ENCODE results near the gene PRRX1.

PRRX1 gene

DNA sequence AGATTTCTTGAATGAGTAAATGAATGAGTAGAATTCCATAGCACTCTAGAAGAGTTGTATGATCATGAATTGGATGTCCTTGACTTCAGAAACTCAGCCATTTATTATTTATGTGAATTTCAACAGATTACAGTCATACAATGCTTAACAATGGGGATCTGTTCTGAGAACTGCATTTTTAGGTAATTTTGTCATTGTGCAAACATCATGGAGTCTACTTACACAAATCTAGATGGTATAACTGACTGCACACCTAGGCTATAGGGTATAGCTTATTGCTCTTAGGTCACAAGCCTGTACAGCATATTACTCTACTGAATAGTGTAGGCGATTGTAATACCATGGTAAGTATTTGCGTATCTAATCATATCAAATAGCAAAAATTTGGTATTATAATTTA, 59.6 kb downstream of the PRRX1 start:
- no peak for DNase-seq

- no peak for DNase-seq
These were observed 61.4 kb downstream of the PRRX1 start for GRCh38 chr1:170725326-170725725.

DNA sequence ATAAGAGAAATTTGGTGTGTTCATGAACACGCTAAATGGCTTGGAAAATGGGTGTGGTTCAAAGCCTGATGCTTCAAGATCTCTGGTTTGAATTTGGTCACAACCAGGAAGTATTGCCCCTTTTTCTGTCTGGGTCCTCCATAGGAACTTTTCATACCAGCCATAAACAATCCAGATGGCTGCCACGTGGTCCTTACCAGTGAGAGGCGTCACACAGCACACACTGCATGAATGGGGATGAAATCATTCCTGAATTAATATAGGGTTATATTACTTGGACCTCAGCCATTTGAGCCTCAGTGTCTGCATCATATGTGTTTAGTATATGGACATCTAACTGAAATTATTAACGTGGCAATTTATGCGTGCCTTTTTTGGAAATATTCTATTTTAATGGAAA, 64.0 kb downstream of the PRRX1 start:
- no peak for DNase-seq

DNA sequence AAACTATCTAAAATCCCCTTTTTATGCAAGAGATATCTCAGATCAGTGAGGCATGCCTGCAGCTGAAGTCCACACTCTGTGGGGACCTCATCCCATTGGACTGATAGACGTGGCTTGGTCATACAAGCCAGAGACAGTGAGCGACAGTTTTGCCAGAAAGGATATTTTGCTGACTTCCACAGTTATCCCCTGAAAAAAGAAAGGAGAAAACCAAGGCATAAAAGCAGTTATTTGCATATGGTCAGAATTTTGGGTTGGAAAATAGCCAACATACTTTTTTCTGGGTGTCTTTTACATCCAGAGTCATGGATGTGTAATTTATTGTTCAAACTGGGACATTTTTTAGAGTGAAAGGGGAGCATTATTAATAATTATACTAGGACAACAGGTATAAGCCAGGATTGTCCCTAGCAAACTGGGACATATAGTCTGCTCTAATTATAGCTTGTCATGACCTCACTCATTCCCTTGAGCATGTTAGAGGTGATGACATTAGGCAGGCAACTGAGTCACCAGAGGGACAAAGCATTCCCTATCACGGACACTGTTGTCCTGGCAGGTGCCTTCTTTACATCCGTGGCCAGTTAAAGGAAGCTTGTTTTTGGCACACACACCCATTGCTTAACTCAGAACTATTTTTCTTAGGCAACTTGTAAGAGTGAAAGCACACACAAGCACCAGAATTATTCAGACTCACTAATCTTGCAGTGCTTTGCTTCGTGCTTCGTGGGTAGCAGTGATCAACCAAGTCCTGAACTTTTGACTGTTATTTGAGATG, 65.5 kb downstream of the PRRX1 start:
- DNase-seq: no peak

GRCh38 chr1:170730014-170730413, 66.1 kb downstream of the PRRX1 start:
- DNase-seq: no peak

DNA sequence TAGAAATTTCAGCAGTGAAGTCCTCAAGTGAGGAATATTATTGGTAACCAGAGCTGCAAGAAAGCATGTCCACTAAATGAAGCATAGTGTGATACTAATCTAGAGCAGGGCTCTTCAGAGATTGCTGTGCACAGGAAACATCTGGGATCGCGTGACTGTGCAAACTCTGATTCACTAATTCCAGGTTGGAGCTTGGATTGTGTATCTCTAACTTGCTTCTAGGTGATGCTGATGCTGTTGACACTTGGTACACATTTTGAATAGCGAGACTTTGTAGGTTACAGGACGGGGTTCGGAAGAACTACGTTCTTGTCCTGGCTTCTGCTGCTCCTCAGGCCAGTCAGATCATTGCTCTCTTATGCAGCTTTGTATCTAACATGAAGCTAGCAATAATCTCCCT, 66.5 kb downstream of the PRRX1 start:
- DNase-seq: no peak

DNA sequence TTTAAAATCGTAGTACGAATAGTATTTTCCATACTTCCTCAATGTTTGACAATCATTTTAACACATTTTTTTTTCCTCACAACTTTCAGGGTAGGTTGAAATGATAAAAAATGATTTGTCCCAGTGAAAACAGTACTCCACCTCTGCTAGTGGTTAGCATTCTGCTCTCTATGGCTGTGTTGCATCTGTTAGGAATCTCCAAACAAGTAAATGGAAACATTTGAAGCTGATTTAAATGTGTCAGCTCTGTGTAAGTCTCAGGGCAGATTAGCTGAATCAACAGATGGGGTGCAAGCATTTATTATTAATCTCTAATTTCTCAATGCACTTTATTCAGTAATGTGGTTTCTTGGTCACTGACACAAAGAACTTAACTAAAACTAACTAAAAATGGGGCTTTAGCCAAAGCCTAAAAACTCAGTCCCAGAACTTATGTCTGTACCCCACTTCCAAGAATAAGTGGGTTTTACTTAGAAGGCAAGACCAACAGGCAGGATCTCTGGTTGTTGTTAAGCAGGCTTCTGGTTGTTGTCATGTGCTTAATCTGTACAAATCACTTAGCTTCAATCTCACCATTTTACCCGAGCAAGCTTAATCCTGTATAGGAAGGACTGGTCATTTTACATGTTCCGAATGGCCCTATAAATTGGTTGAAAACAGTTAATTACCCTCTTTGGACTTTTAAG, 67.8 kb downstream of the PRRX1 start:
- DNase-seq: no peak

GRCh38 chr1:170732252-170732588, 68.3 kb downstream of the PRRX1 start:
- no peak for DNase-seq

DNA sequence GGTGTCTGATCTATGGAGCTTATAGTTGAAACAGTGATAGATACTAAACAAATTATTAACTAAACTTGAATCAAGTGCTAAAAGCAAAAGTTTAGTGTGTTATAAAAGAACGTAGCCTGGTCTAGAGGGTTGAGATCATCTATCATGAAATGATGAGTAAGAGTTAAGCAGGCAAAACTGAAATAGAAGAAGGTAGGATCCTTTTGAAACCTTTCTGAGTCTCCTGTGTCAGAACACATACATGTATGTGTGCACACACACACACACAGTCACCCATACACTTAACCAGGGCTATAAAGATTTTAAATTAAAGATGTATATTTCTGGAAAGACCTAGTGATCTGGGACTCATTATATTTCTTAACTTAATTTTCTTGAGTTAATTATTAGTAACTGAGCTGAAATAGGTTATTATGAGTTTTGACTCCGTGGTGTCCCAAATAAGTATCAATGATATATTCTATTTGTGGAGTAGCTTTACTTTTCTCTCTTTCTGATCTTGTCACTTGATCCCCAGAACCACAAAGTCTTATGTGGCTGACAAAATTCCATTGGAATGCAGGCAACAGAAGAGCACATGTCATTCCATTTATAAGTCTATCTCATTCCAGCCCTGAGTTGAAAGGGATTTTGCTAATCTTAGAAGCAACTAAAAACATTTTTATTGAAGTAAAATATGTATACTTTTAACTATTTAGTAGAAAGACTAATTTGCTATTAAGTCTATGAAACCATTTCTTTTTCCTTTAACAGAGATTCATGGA, 70.7 kb downstream of the PRRX1 start:
- no peak for DNase-seq

- DNase-seq: no peak
These were observed 71.7 kb downstream of the PRRX1 start for GRCh38 chr1:170735366-170736263.

DNA sequence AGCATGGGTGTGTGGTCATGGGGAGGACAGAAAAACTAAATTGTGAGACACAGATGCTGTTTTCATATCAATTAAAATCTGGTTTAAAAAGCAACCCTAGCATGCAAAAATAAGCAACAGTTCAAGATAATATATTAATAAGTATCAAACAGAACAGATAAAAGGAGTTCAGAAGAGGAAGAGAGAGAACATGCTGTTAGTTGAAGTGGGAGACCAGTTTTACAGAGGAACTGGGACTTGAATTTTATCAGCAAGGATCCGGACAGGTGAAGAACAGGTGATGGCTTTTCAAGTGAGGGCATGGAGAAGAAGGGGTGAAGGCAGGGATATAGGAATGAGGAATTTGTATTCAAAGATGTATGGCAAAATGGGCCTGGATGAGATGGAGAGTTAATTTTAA, 75.9 kb downstream of the PRRX1 start:
- no peak for DNase-seq

DNA sequence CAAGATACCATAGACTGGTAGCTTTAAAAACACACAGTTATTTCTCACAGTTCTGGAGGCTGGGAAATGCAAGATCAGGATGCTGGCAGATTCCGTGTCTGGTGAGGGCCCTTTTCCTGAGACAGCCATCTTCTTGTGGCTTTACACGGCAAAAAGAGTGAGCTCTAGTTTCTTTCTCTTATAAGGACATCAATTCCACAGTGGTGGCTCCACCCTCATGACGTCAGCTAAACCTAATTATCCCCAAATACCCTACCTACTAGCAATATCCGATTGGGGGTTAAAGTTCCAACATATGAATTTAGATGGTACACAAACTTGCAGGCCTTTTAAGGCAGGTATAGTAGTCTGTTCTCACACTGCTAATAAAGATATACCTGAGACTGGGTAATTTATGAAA, 77.7 kb downstream of the PRRX1 start:
- DNase-seq: no peak

- no peak for DNase-seq
These were observed 78.7 kb downstream of the PRRX1 start for GRCh38 chr1:170742600-170742999.

DNA sequence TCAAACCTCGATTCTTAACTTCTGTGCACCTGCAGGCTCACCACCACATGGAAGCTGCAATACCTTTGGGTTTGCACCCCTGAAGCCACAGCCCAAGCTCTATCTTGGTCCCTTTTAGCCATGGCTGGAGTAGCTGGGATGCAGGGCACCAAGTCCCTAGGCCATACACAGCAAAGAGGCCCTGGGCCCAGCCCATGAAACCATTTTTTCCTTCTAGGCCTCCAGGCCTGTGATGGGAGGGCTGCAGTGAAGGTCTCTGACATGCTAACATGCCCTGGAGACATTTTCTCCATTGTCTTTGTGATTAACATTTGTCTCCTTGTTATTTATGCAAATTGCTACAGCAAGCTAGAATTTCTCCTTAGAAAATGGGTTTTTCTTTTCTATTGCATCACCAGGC, 79.2 kb downstream of the PRRX1 start:
- DNase-seq: no peak

GRCh38 chr1:170749549-170749948, 85.6 kb downstream of the PRRX1 start:
- no peak for DNase-seq

DNA sequence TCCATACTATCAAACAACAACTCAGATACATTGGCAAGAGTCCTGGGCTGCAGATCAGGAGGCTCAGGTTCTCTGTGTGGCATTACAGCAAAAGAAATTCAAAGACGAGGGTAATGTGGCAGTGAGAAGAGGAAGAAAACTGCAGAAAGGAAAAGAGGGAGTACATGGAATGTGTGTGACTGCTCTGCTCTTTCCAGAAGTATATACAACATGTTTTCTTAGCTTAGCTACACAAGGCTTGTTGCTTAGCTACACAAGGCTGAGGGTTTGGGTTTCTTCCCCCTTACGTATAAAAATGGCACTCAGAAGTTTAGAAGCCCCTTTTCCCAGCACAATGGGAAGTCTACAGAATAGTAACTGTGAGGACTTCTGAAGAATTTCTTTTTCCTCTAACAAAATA, 86.0 kb downstream of the PRRX1 start:
- DNase-seq: no peak

GRCh38 chr1:170755795-170756194, 91.9 kb downstream of the PRRX1 start:
- DNase-seq: no peak

DNA sequence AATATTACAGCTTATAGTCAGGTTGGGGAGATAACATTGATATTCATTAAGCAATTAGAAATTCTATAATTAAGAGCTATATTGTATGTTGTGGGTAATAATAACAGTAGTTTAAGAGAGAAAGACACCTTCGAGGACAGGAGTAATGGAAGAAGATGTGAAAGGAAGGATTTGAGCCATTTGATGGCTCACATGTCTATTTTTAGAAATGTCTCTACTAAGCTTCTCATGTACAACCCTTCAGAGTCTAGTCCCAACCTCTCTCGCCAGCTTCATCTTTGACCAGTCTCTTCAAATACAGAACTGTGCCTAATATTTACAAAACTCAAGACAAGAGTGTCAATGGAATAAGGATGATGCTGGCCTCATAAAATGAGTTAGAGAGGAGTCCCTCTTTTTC, 95.1 kb downstream of the PRRX1 start:
- no peak for DNase-seq

- no peak for DNase-seq
These were observed 101.3 kb downstream of the PRRX1 start for GRCh38 chr1:170765279-170765678.

DNA sequence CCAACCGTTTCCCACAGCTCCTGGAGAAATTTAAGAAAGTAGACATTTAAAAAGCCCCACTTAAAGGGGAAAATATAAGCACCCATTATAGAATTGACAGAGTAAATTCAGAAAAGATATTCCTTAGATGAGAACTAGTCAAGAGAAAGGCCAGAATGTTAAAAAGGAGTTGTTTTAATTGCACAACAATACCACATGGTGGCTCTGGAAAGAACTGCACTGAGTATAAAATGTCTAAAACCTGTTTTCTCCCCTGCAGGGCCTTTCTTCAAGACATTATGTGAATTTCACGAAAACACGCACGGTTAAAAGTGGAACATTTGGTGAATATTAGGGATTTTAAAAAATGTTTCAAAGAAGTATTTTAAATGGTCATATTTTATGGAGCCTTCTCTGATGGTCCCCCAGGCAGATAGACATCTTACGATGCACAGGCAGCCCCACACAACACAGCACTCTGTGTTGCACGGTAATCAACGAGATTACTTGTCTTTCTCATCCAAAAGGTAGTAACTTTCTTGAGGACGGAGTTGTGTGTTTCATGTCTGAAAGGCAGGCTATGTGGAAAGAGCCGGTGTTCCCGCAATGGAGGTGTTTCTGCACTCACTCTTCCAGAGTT, 101.9 kb downstream of the PRRX1 start:
- no peak for DNase-seq

DNA sequence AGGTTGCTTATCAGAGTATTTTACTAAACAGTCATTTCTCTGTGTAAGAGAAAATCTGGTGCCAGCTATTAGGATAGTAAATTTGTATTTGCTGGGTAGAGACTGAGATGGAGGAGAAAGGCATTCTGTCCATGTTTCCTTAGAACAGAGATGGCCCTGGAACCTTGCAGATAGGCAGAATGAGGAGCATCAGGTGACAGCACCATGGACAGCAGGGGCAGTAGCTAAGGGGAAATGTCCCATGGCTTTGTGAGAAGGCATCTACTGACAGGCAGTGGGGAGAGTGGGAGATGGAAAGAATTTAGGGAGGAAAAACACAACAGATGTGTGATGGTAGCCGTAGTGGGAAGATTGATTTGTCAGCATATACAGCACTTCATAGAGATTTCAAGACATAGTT, 105.0 kb downstream of the PRRX1 start:
- DNase-seq: no peak

DNA sequence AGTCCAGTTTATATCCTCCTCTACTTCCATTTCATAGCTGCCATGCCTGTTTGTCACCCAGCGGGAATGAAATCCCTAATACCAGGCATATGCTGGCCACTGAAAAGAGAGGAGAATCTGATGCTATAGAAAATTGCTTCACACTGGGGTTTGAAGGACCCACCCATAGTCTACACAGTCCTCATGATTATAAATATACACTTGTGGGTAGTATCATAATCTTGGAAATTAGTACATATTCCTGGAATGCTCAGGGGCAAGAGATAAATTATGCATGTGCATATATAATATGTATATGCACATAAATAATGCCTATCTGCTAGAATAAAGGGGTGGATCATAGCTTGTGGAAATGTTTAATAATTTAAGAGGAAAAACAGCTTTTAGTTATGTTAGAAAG, 105.8 kb downstream of the PRRX1 start:
- DNase-seq: no peak

DNA sequence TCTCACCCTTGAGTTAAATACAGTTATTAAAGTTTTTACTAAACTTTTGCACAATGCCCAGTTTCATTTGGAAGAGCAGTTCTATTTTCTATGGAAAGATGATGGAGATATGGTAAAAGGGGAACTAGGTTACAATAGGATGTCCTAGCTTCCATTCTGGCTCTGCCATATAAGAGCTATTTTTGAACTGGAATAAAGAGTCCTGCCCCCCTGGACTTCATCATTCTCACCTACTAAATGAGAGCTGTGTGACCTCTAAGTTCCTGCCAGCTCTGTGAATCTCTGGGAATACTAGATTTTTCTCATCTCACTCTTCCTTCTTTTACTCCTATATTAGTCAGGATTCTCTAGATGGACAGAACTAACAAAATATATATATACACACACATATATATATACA, 106.3 kb downstream of the PRRX1 start:
- no peak for DNase-seq

Data from stimulated activated CD4-positive, alpha-beta T cell treated with anti-CD3 and anti-CD28 coated beads, Interleukin-1b, Interleukin-23, amount 100 ng/mL, for 48 hours (primary cell).